GM12874 (cell line): Measurements from ENCODE around the gene ROCK1.

Experiments used
- CTCF ChIP-seq: IDR thresholded peaks from 2 replicates; pipeline ENCODE4 v1.5.1; 2011; ENCODE audit warnings: low read depth, mild to moderate bottlenecking, control low read depth, low read length, moderate library complexity; ENCODE audit not compliant: insufficient read depth

ROCK1 gene

GRCh38 chr18:21111346-21112139 is at the start of gene ROCK1:
Gene ROCK1 (minus strand): TSS chr18:21111813. CDS start chr18:21110910, 903 bp downstream.
- no peak for TF ChIP-seq CTCF

- TF ChIP-seq CTCF = no peak
These were observed 43.8 kb upstream of the ROCK1 start for GRCh38 chr18:21155443-21155842.

DNA sequence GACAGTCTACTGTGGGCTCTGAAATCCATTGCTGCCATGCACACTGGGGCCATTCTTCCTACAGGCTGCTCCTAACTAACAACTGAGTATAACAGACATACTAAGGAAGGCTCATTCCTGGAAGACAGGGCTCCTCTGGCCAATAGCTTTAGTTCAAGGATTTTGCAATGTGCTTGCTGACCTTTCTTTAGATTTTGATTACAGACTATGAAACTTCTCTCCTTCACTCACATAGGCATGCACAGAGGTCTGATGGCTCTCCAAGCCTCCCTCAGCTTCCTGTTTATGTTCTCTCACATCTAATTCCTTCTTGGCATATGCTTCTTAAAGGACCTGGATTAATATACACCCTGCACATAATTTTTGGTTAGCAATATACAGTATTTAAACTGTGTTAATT is 34.4 kb upstream of the ROCK1 start:
- TF ChIP-seq CTCF = no peak

GRCh38 chr18:21145371-21145770 is 33.8 kb upstream of the ROCK1 start:
- no peak for TF ChIP-seq CTCF

- no peak for TF ChIP-seq CTCF
These were observed 30.2 kb upstream of the ROCK1 start for GRCh38 chr18:21141668-21142422.

DNA sequence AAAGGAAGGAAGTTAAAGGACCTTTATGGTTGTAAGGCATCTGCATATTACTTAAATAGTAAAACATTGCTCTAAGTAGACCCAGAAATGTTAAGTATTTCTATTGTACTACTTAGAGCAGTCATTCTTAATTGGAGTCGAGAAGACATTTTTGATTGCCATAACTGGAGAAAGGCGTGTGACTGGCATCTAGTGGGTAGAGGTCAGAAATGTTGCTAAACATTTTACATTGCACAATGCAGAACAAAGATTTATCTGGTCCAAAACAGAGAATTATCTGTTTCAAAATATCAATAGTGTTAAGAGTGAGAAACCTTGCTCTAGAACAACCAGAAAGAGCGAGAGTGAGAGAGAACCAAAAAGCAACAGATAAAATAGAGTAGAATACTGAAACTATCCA is 23.3 kb upstream of the ROCK1 start:
- TF ChIP-seq CTCF = no peak

DNA sequence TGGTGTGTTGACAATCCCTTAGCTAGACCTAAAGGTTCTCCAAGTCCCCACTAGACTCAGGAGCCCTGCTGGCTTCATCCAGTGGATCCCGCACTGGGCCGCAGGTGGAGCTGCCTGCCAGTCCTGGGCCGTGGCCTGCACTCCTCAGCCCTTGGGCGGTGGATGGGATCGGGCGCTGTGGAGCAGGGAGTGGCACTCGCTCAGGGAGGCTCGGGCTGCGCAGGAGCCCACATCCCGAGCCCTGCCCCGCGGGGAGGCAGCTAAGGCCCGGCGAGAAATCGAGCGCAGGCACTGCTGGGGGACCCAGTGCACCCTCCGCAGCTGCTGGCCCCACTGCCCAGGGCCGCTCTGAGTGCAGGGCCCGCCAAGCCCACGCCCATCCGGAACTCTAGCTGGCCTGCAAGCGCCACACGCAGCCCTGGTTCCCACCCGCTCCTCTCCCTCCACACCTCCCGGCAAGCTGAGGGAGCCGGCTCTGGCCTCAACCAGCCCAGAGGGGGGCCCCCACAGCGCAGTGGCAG is 20.8 kb upstream of the ROCK1 start:
- TF ChIP-seq CTCF = no peak
